Activated CD8-positive, alpha-beta T cell treated with anti-CD3 and anti-CD28 coated beads for 36 hours (primary cell): ENCODE data around the gene GZMA. TPM values are rescaled to one million over a fixed set of nuclear protein-coding genes. Genes with fewer than 3 reads are reported as not detected.

Experiments
- ATAC-seq: fragments of 200-7000 bp; cut with Tn5 transposase; one replicate; pipeline ENCODE4 v1.10.0; 2021; ENCODE audit warnings: mild to moderate bottlenecking, moderate library complexity
- CTCF ChIA-PET: fragments of 350-600 bp; sonication (Branson Sonifier 250); formaldehyde crosslinking; loops from one replicate; lab custom pipeline; 2021; ENCODE audit warnings: antibody characterized with exemption; lab: Charles Lee
- POLR2A ChIA-PET: fragments of 350-600 bp; sonication (Branson Sonifier 250); formaldehyde crosslinking; loops from one replicate; lab custom pipeline; 2021; ENCODE audit warnings: antibody characterized with exemption; lab: Charles Lee
- DNase-seq: peaks from one replicate; pipeline ENCODE4 v3.0.0-alpha.2; 2020
- H3K27ac Mint-ChIP-seq: one replicate; pipeline ENCODE4 v1.8.0; 2021; ENCODE audit warnings: mild to moderate bottlenecking, mixed read lengths
- H3K27me3 Mint-ChIP-seq: one replicate; pipeline ENCODE4 v1.8.0; 2021; ENCODE audit warnings: mixed read lengths
- H3K36me3 Mint-ChIP-seq: one replicate; pipeline ENCODE4 v1.8.0; 2021; ENCODE audit warnings: low read depth, mixed read lengths
- H3K4me1 Mint-ChIP-seq: one replicate; pipeline ENCODE4 v1.8.0; 2021; ENCODE audit warnings: low read depth, mixed read lengths
- H3K4me3 Mint-ChIP-seq: one replicate; pipeline ENCODE4 v1.8.0; 2021; ENCODE audit warnings: mild to moderate bottlenecking, moderate library complexity, mixed read lengths
- H3K9me3 Mint-ChIP-seq: one replicate; pipeline ENCODE4 v1.8.0; 2021; ENCODE audit warnings: mixed read lengths
- intact Hi-C: fragments of 100-400 bp; cut with micrococcal nuclease; formaldehyde crosslinking; loops from one replicate; pipeline ENCODE4 v1.10.0; 2022
- total RNA-seq, 2 experiments: library from RNA; stranded (reverse); gene quantifications; one replicate each; pipeline ENCODE4 v1.2.3, GENCODE V29; 2021
- TF ChIP-seq, protein P1 (sequence below): fragments of 200-600 bp; IDR thresholded peaks from one replicate; pipeline ENCODE4 v1.8.0; 2022; ENCODE audit warnings: antibody characterized with exemption, mild to moderate bottlenecking

GZMA gene
- total RNA-seq, 2 experiments from 2014 or later = 17.8 to 18.2 TPM

DNA sequence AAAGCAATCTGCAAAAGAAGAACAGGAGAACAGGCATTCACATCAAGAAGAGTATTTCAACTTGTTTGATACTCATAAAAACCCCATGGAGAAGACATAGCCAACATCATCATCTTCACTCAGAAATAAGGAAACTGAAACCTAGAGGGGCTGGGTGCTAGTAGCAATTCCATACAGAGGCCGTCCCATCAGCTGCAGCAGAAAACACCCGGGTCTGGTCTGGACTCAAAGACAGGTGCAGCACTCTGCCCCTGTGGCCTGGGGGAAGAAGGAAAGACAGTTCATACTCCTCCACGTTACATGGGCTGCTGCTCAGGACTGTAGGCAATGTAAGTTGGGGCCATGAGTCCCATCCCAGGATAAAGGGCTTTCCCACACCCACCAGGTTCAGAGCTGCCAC, 11.6 kb downstream of the GZMA start:
- peaks cover 1% of the 10 kb centered on the region for H3K27me3 Mint-ChIP-seq
- no peaks in the 10 kb centered on the region for H3K36me3 Mint-ChIP-seq
- DNase-seq = no peak
- ATAC-seq = no peak
- H3K4me1 Mint-ChIP-seq = peaks cover 16% of the 10 kb centered on the region
- no peak overlapping the region for H3K4me3 Mint-ChIP-seq
- no peaks in the 10 kb centered on the region for H3K9me3 Mint-ChIP-seq
- no peak overlapping the region for H3K27ac Mint-ChIP-seq
- POLR2A ChIA-PET = no interaction called here
- TF ChIP-seq, protein P1, sequence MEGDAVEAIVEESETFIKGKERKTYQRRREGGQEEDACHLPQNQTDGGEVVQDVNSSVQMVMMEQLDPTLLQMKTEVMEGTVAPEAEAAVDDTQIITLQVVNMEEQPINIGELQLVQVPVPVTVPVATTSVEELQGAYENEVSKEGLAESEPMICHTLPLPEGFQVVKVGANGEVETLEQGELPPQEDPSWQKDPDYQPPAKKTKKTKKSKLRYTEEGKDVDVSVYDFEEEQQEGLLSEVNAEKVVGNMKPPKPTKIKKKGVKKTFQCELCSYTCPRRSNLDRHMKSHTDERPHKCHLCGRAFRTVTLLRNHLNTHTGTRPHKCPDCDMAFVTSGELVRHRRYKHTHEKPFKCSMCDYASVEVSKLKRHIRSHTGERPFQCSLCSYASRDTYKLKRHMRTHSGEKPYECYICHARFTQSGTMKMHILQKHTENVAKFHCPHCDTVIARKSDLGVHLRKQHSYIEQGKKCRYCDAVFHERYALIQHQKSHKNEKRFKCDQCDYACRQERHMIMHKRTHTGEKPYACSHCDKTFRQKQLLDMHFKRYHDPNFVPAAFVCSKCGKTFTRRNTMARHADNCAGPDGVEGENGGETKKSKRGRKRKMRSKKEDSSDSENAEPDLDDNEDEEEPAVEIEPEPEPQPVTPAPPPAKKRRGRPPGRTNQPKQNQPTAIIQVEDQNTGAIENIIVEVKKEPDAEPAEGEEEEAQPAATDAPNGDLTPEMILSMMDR = no peak
- CTCF ChIA-PET = interaction anchor here (1.1 kb wide), 1 partner anchor 169 kb away, joined by 3 read pairs; no protein-coding TSS in a partner anchor
- intact Hi-C loops = no loop called here

GRCh38 chr5:55123365-55123764, 20.9 kb downstream of the GZMA start:
- TF ChIP-seq, protein P1 = no peak
- CTCF ChIA-PET = interaction anchor here (1.1 kb wide), 1 partner anchor 217 kb away, joined by 4 read pairs; no protein-coding TSS in a partner anchor
- Mint-ChIP-seq H3K4me1 (no peaks in the 10 kb centered on the region), H3K9me3 (no peaks in the 10 kb centered on the region), H3K36me3 (no peaks in the 10 kb centered on the region), H3K4me3 (no peak overlapping the region), H3K27ac (no peak overlapping the region), H3K27me3 (no peaks in the 10 kb centered on the region)
- ATAC-seq = no peak
- DNase-seq = no peak
- intact Hi-C loops = no loop called here
- POLR2A ChIA-PET = no interaction called here

- intact Hi-C loops = no loop called here
- ChIA-PET POLR2A (interaction anchor here (0.6 to 1.0 kb wide), 3 partner anchors 28 to 247 kb away, joined by 3 to 4 read pairs (median 3); no protein-coding TSS in a partner anchor), CTCF (interaction anchor here (1.0 to 1.7 kb wide), 7 partner anchors 9 to 228 kb away, joined by 3 to 12 read pairs (median 3); no protein-coding TSS in a partner anchor)
- Mint-ChIP-seq H3K36me3 (peaks cover 8% of the 10 kb centered on the region), H3K4me1 (peaks cover 21% of the 10 kb centered on the region), H3K27me3 (peaks cover 13% of the 10 kb centered on the region), H3K4me3 (no peak overlapping the region), H3K27ac (peak overlapping the region; percentile 56), H3K9me3 (peaks cover 23% of the 10 kb centered on the region)
- ATAC-seq (peak; percentile 90), DNase-seq (peak; percentile 86)
- TF ChIP-seq, protein P1 = no peak
Observed at GRCh38 chr5:55134053-55134722, 31.7 kb downstream of the GZMA start.

GRCh38 chr5:55136521-55136920, 34.1 kb downstream of the GZMA start:
- Mint-ChIP-seq H3K4me1 (peaks cover 31% of the 10 kb centered on the region), H3K27me3 (peaks cover 9% of the 10 kb centered on the region), H3K36me3 (peaks cover 6% of the 10 kb centered on the region), H3K4me3 (no peak overlapping the region), H3K9me3 (peaks cover 8% of the 10 kb centered on the region), H3K27ac (no peak overlapping the region)
- TF ChIP-seq, protein P1 = no peak
- CTCF ChIA-PET = interaction anchor here (0.6 to 2.2 kb wide), 4 partner anchors 10 to 230 kb away, joined by 3 to 5 read pairs (median 4); no protein-coding TSS in a partner anchor
- no peak for ATAC-seq
- intact Hi-C loops = no loop called here
- no peak for DNase-seq
- POLR2A ChIA-PET = no interaction called here
